Endodermal cell (in vitro differentiated cells): Measurements from ENCODE around the gene BPHL. TPM values are rescaled to one million over a fixed set of nuclear protein-coding genes. Genes with fewer than 3 reads are reported as not detected.

Source experiments
- DNase-seq: peaks from one replicate; pipeline ENCODE4 v3.0.0-alpha.2; 2017
- H3K27ac ChIP-seq: 2 replicates; pipeline ENCODE4 v1.5.1; 2013; ENCODE audit warnings: mild to moderate bottlenecking, low read depth, low read length, moderate library complexity
- H3K27me3 ChIP-seq: 2 replicates; pipeline ENCODE4 v1.6.1; 2013; ENCODE audit warnings: mild to moderate bottlenecking, low read length, moderate library complexity; ENCODE audit not compliant: insufficient read depth, control insufficient read depth, poor library complexity, severe bottlenecking
- H3K36me3 ChIP-seq: 2 replicates; pipeline ENCODE4 v1.7.0; 2013; ENCODE audit warnings: mild to moderate bottlenecking, low read length, moderate library complexity; ENCODE audit not compliant: control insufficient read depth, insufficient read depth
- H3K4me1 ChIP-seq: one replicate; pipeline ENCODE4 v1.7.0; 2013; ENCODE audit warnings: low read length; ENCODE audit not compliant: control insufficient read depth, insufficient read depth
- H3K4me3 ChIP-seq: 2 replicates; pipeline ENCODE4 v1.5.1; 2013; ENCODE audit warnings: mild to moderate bottlenecking, low read length, moderate library complexity
- H3K9ac ChIP-seq: 2 replicates; pipeline ENCODE4 v1.6.1; 2013; ENCODE audit warnings: mild to moderate bottlenecking, low read length, moderate library complexity; ENCODE audit not compliant: poor library complexity, severe bottlenecking; ENCODE audit errors: extremely low read depth
- H3K9me3 ChIP-seq: 2 replicates; pipeline ENCODE4 v1.6.1; 2013; ENCODE audit warnings: mild to moderate bottlenecking, low read length, moderate library complexity; ENCODE audit not compliant: control insufficient read depth
- H3K27ac Mint-ChIP-seq: 2 replicates; pipeline ENCODE4 v1.8.0; 2020; ENCODE audit warnings: mixed read lengths
- H3K27me3 Mint-ChIP-seq: 2 replicates; pipeline ENCODE4 v1.8.0; 2021; ENCODE audit warnings: mild to moderate bottlenecking, mixed read lengths; ENCODE audit not compliant: insufficient read depth
- H3K36me3 Mint-ChIP-seq: 2 replicates; pipeline ENCODE4 v1.8.0; 2020; ENCODE audit warnings: low read depth, mixed read lengths
- H3K4me1 Mint-ChIP-seq: 2 replicates; pipeline ENCODE4 v1.8.0; 2020; ENCODE audit warnings: mixed read lengths
- H3K4me3 Mint-ChIP-seq: 2 replicates; pipeline ENCODE4 v1.8.0; 2020; ENCODE audit warnings: mild to moderate bottlenecking, moderate library complexity, mixed read lengths
- H3K9me3 Mint-ChIP-seq: 2 replicates; pipeline ENCODE4 v1.8.0; 2020; ENCODE audit warnings: mild to moderate bottlenecking, mixed read lengths
- CTCF ChIP-seq: fragments of 200-600 bp; sonication (generic); conservative IDR thresholded peaks from 2 replicates; pipeline ENCODE4 v1.5.0; 2021; ENCODE audit warnings: antibody characterized with exemption, mild to moderate bottlenecking
- WGBS, 2 experiments: methylation state at CpG; one replicate each; pipeline versions ENCODE4 v1.1.5 to v1.1.7; 2013; ENCODE audit warnings: missing lambda C conversion rate in 2 of 2, mixed read lengths in 1 of 2; ENCODE audit not compliant: insufficient coverage in 1 of 2, insufficient read length in 1 of 2; 5-methylcytosine and 5-hydroxymethylcytosine counted together
- total RNA-seq, 2 donors: library from RNA; stranded (reverse); fragmentation: NEBNext Ultra II Directional in 1 of 2; extraction: Animal tissue kit (Norgen Biotek cat#: 25700) in 1 of 2; gene quantifications; 2 replicates in 1 of 2; 3 replicates in 1 of 2; pipeline ENCODE4 v1.2.1, GENCODE V29; 2021

The BPHL gene
- total RNA-seq, 2 donors from 2014 or later: 42.8 to 42.9 TPM

GRCh38 chr6:3120765-3121089, 2.2 kb downstream of the BPHL start:
- Histone ChIP-seq H3K9me3 (no peaks in the 10 kb centered on the region), H3K36me3 (peaks cover 3% of the 10 kb centered on the region), H3K27ac (no peak overlapping the region), H3K9ac (no peak overlapping the region), H3K4me1 (no peaks in the 10 kb centered on the region), H3K4me3 (no peak overlapping the region), H3K27me3 (no peaks in the 10 kb centered on the region)
- peaks cover 14% of the 10 kb centered on the region for H3K4me1 Mint-ChIP-seq
- no peak overlapping the region for H3K27ac Mint-ChIP-seq
- DNase-seq: no peak
- H3K4me3 Mint-ChIP-seq: no peak overlapping the region
- no peaks in the 10 kb centered on the region for H3K9me3 Mint-ChIP-seq
- H3K27me3 Mint-ChIP-seq: no peaks in the 10 kb centered on the region
- H3K36me3 Mint-ChIP-seq: no peaks in the 10 kb centered on the region
- 95% methylated on average over 3 to 5 of the region's 5 CpGs for WGBS, 2 experiments
- no peak for TF ChIP-seq CTCF

GRCh38 chr6:3122823-3123182, 4.3 kb downstream of the BPHL start:
- H3K36me3 Mint-ChIP-seq: peaks cover 7% of the 10 kb centered on the region
- no peak overlapping the region for H3K9ac ChIP-seq
- H3K27me3 Mint-ChIP-seq: no peaks in the 10 kb centered on the region
- H3K4me3 Mint-ChIP-seq: no peak overlapping the region
- H3K4me1 Mint-ChIP-seq: peaks cover 9% of the 10 kb centered on the region
- no peak overlapping the region for H3K27ac ChIP-seq
- H3K4me1 ChIP-seq: no peaks in the 10 kb centered on the region
- no peaks in the 10 kb centered on the region for H3K9me3 Mint-ChIP-seq
- peaks cover 9% of the 10 kb centered on the region for H3K36me3 ChIP-seq
- H3K27me3 ChIP-seq: no peaks in the 10 kb centered on the region
- no peak overlapping the region for H3K27ac Mint-ChIP-seq
- no peak overlapping the region for H3K4me3 ChIP-seq
- DNase-seq: no peak
- H3K9me3 ChIP-seq: no peaks in the 10 kb centered on the region
- 94 to 95% methylated on average over 6 to 9 of the region's 9 CpGs for WGBS, 2 experiments
- TF ChIP-seq CTCF: no peak

- Histone ChIP-seq H3K27me3 (no peaks in the 10 kb centered on the region), H3K4me3 (no peak overlapping the region), H3K27ac (no peak overlapping the region), H3K4me1 (no peaks in the 10 kb centered on the region), H3K9ac (no peak overlapping the region), H3K36me3 (peaks cover 25% of the 10 kb centered on the region), H3K9me3 (no peaks in the 10 kb centered on the region)
- DNase-seq: no peak
- Mint-ChIP-seq H3K36me3 (peaks cover 21% of the 10 kb centered on the region), H3K27ac (no peak overlapping the region), H3K4me1 (no peaks in the 10 kb centered on the region), H3K9me3 (no peaks in the 10 kb centered on the region), H3K4me3 (no peak overlapping the region), H3K27me3 (no peaks in the 10 kb centered on the region)
- WGBS, 2 experiments: 91 to 97% methylated on average over 7 to 8 of the region's 8 CpGs
- TF ChIP-seq CTCF: no peak
These were observed 6.2 kb downstream of the BPHL start for GRCh38 chr6:3124667-3125066.
